A549 (cell line): Measurements from ENCODE around the gene COASY. TPM values are rescaled to one million over a fixed set of nuclear protein-coding genes. Genes with fewer than 3 reads are reported as not detected.

ENCODE experiments used
- ATAC-seq, 2 experiments: fragments of 200-7000 bp in 1 of 2; fragments of >200 bp in 1 of 2; cut with Nextera tagmentation in 1 of 2; cut with Tn5 transposase in 1 of 2; 3 replicates each; pipeline versions ENCODE4 v1.8.0 to v1.9.1; 2018 to 2020; ENCODE audit warnings: mild to moderate bottlenecking in 1 of 2, moderate library complexity in 1 of 2
- CTCF ChIA-PET: fragments of 300-600 bp; sonication (Branson Sonifier 250); formaldehyde crosslinking; extraction: SDS; loops from one replicate; lab custom pipeline; 2021; ENCODE audit warnings: antibody characterized with exemption, inconsistent platforms; lab: Yijun Ruan, JAX
- POLR2A ChIA-PET: fragments of 350-600 bp; formaldehyde crosslinking; extraction: SDS; loops from one replicate; lab custom pipeline; 2021; ENCODE audit warnings: antibody characterized with exemption, inconsistent platforms; lab: Yijun Ruan, JAX
- DNase-seq, 2 experiments: peaks; one replicate each; pipeline versions ENCODE4 v3.0.0 to v3.0.0-alpha.2; 2011 to 2016; ENCODE audit warnings: low read depth in 1 of 2, low spot score in 1 of 2
- FAIRE-seq: peaks from 2 replicates; lab custom pipeline; 2011; peaks lifted over from hg19 to GRCh38; lab: Jason Lieb, UNC
- H3K27ac ChIP-seq, 2 experiments: fragments of >200 bp; sonication (Bioruptor Twin); formaldehyde crosslinking; 3 replicates each; pipeline ENCODE4 v1.5.1; 2016 to 2017
- H3K4me1 ChIP-seq: fragments of >200 bp; sonication (Bioruptor Twin); formaldehyde crosslinking; 3 replicates; pipeline ENCODE4 v1.6.1; 2016
- H3K4me2 ChIP-seq: fragments of >200 bp; sonication (Bioruptor Twin); formaldehyde crosslinking; 3 replicates; pipeline ENCODE4 v1.6.1; 2016
- H3K4me3 ChIP-seq: fragments of >200 bp; sonication (Bioruptor Twin); formaldehyde crosslinking; 3 replicates; pipeline ENCODE4 v1.5.1; 2016
- H3K9me3 ChIP-seq: fragments of >200 bp; sonication (Bioruptor Twin); formaldehyde crosslinking; 3 replicates; pipeline ENCODE4 v1.6.1; 2016
- CHD2 ChIP-seq: fragments of 150-350 bp; IDR thresholded peaks from 2 replicates; pipeline ENCODE4 v1.6.1; 2014; ENCODE audit warnings: low read length; ENCODE audit not compliant: partially characterized antibody
- WGBS: methylation state at CpG from one replicate; pipeline ENCODE4 v1.1.6; 2017; ENCODE audit errors: missing lambda C conversion rate; 5-methylcytosine and 5-hydroxymethylcytosine counted together
- polyA plus RNA-seq, 4 experiments: library from polyadenylated mRNA; depleted of rRNA in 3 of 4; stranded (reverse); fragments of >200 nt; fragmentation: RNase III in 1 of 4; extraction: RNeasy Plus Mini Kit Qiagen cat#74134 plus additional on column Dnase treatment in 1 of 4; gene quantifications; 2 replicates in 3 of 4; 3 replicates in 1 of 4; pipeline ENCODE4 v1.2.3, GENCODE V29; 2011 to 2017

The COASY gene
- polyA plus RNA-seq, 2 of the 4 experiments (the other 2 are of a cell fraction) = 65.4 to 112 TPM

DNA sequence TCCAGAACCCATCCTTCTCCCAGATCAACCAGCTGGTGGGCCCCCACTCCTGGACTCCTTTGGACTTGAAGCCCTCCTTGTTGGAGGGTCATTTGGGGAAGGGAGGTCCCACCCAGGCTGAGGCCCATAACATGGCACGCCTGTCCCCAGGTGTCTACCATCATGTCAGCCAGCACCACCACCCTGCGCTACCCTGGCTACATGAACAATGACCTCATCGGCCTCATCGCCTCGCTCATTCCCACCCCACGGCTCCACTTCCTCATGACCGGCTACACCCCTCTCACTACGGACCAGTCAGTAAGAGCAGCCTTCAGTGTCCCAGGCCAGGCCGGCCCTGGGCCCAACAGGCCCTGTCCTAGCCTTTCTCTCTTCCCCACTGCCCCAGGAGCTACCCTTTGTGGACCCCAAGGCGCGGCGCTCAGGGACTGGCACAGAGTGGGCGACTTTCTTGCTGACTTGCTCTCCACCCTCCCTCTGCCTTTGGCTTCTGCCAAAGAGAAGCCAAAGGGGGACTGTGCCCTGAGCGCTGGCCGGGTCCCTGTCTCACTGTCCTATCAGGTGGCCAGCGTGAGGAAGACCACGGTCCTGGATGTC, 51.8 kb downstream of the COASY start:
- ChIA-PET POLR2A (no interaction called here), CTCF (interaction anchor here (0.5 to 7.7 kb wide), 6 partner anchors 10 to 311 kb away, joined by 3 to 75 read pairs (median 5); partner anchors contain the start of genes CCR10 and PLEKHH3)
- no peak for TF ChIP-seq CHD2
- Histone ChIP-seq H3K4me3 (no peak overlapping the region), H3K9me3 (no peaks in the 10 kb centered on the region), H3K27ac (no peak overlapping the region), H3K4me1 (peaks cover 16% of the 10 kb centered on the region), H3K4me2 (no peak overlapping the region)
- 93% methylated on average over 17 of the region's 17 CpGs for WGBS
- no peak for FAIRE-seq
- no peak for DNase-seq
- no peak for ATAC-seq

Other genes starting within 250 kb of the COASY start
- 72.8 and 81.9 TPM in 2 replicates for gene STAT3, start 173.7 kb upstream of the COASY start, polyA plus RNA-seq (2011; rRNA removed)
- 97.8 to 115 TPM (median 109 TPM) in 3 replicates for gene STAT3, start 173.7 kb upstream of the COASY start, polyA plus RNA-seq (2017; fragmentation: RNase III; extraction: RNeasy Plus Mini Kit Qiagen cat#74134 plus additional on column Dnase treatment)
- gene CAVIN1, start 138.9 kb upstream of the COASY start, polyA plus RNA-seq (2011; rRNA removed) = 91.4 and 101 TPM in 2 replicates
- 371 to 416 TPM (median 377 TPM) in 3 replicates for gene CAVIN1, start 138.9 kb upstream of the COASY start, polyA plus RNA-seq (2017; fragmentation: RNase III; extraction: RNeasy Plus Mini Kit Qiagen cat#74134 plus additional on column Dnase treatment)
- gene ATP6V0A1, start 103.3 kb upstream of the COASY start, polyA plus RNA-seq (2011; rRNA removed) = 33.7 and 59.6 TPM in 2 replicates
- 25.8 to 27.3 TPM (median 26.7 TPM) in 3 replicates for gene ATP6V0A1, start 103.3 kb upstream of the COASY start, polyA plus RNA-seq (2017; fragmentation: RNase III; extraction: RNeasy Plus Mini Kit Qiagen cat#74134 plus additional on column Dnase treatment)
- gene NAGLU, start 25.9 kb upstream of the COASY start, polyA plus RNA-seq (2011; rRNA removed) = 17.8 and 18.0 TPM in 2 replicates
- 28.2 to 34.5 TPM (median 34.0 TPM) in 3 replicates for gene NAGLU, start 25.9 kb upstream of the COASY start, polyA plus RNA-seq (2017; fragmentation: RNase III; extraction: RNeasy Plus Mini Kit Qiagen cat#74134 plus additional on column Dnase treatment)
- gene HSD17B1, start 9.2 kb upstream of the COASY start, polyA plus RNA-seq (2011; rRNA removed) = 0.40 and 0.49 TPM in 2 replicates
- gene HSD17B1, start 9.2 kb upstream of the COASY start, polyA plus RNA-seq (2017; fragmentation: RNase III; extraction: RNeasy Plus Mini Kit Qiagen cat#74134 plus additional on column Dnase treatment) = 1.2 to 1.9 TPM (median 1.5 TPM) in 3 replicates
- 48.0 and 48.6 TPM in 2 replicates for gene MLX, start 5.0 kb downstream of the COASY start, polyA plus RNA-seq (2011; rRNA removed)
- 46.3 to 48.1 TPM (median 47.0 TPM) in 3 replicates for gene MLX, start 5.0 kb downstream of the COASY start, polyA plus RNA-seq (2017; fragmentation: RNase III; extraction: RNeasy Plus Mini Kit Qiagen cat#74134 plus additional on column Dnase treatment)
- gene PSMC3IP, start 15.6 kb downstream of the COASY start, polyA plus RNA-seq (2011; rRNA removed) = 17.8 and 26.1 TPM in 2 replicates
- 37.3 to 40.7 TPM (median 37.9 TPM) in 3 replicates for gene PSMC3IP, start 15.6 kb downstream of the COASY start, polyA plus RNA-seq (2017; fragmentation: RNase III; extraction: RNeasy Plus Mini Kit Qiagen cat#74134 plus additional on column Dnase treatment)
- 28.3 and 45.9 TPM in 2 replicates for gene RETREG3, start 47.2 kb downstream of the COASY start, polyA plus RNA-seq (2011; rRNA removed)
- 19.4 to 24.2 TPM (median 22.6 TPM) in 3 replicates for gene RETREG3, start 47.2 kb downstream of the COASY start, polyA plus RNA-seq (2017; fragmentation: RNase III; extraction: RNeasy Plus Mini Kit Qiagen cat#74134 plus additional on column Dnase treatment)
- 73.3 and 79.3 TPM in 2 replicates for gene TUBG1, start 47.5 kb downstream of the COASY start, polyA plus RNA-seq (2011; rRNA removed)
- 151 to 161 TPM (median 156 TPM) in 3 replicates for gene TUBG1, start 47.5 kb downstream of the COASY start, polyA plus RNA-seq (2017; fragmentation: RNase III; extraction: RNeasy Plus Mini Kit Qiagen cat#74134 plus additional on column Dnase treatment)
- gene TUBG2, start 97.1 kb downstream of the COASY start, polyA plus RNA-seq (2011; rRNA removed) = 14.9 and 18.6 TPM in 2 replicates
- gene TUBG2, start 97.1 kb downstream of the COASY start, polyA plus RNA-seq (2017; fragmentation: RNase III; extraction: RNeasy Plus Mini Kit Qiagen cat#74134 plus additional on column Dnase treatment) = 27.1 to 36.1 TPM (median 30.6 TPM) in 3 replicates
- gene PLEKHH3, start 114.8 kb downstream of the COASY start, polyA plus RNA-seq (2011; rRNA removed) = 5.3 and 5.5 TPM in 2 replicates
- 12.3 to 15.5 TPM (median 14.0 TPM) in 3 replicates for gene PLEKHH3, start 114.8 kb downstream of the COASY start, polyA plus RNA-seq (2017; fragmentation: RNase III; extraction: RNeasy Plus Mini Kit Qiagen cat#74134 plus additional on column Dnase treatment)
- gene CCR10, start 119.7 kb downstream of the COASY start, polyA plus RNA-seq (2011; rRNA removed) = 0.19 and 0.23 TPM in 2 replicates
- gene CCR10, start 119.7 kb downstream of the COASY start, polyA plus RNA-seq (2017; fragmentation: RNase III; extraction: RNeasy Plus Mini Kit Qiagen cat#74134 plus additional on column Dnase treatment) = 0.59 to 0.73 TPM (median 0.66 TPM) in 3 replicates
- gene CNTNAP1, start 120.4 kb downstream of the COASY start, polyA plus RNA-seq (2011; rRNA removed) = 8.2 and 8.8 TPM in 2 replicates
- 6.3 to 7.1 TPM (median 7.1 TPM) in 3 replicates for gene CNTNAP1, start 120.4 kb downstream of the COASY start, polyA plus RNA-seq (2017; fragmentation: RNase III; extraction: RNeasy Plus Mini Kit Qiagen cat#74134 plus additional on column Dnase treatment)
- gene EZH1, start 182.9 kb downstream of the COASY start, polyA plus RNA-seq (2011; rRNA removed) = 35.4 and 41.1 TPM in 2 replicates
- gene EZH1, start 182.9 kb downstream of the COASY start, polyA plus RNA-seq (2017; fragmentation: RNase III; extraction: RNeasy Plus Mini Kit Qiagen cat#74134 plus additional on column Dnase treatment) = 20.1 to 21.7 TPM (median 21.5 TPM) in 3 replicates
- gene RAMP2, start 199.1 kb downstream of the COASY start, polyA plus RNA-seq (2011; rRNA removed) = 0.49 and 1.2 TPM in 2 replicates
- 0.30 to 1.0 TPM (median 0.87 TPM) in 3 replicates for gene RAMP2, start 199.1 kb downstream of the COASY start, polyA plus RNA-seq (2017; fragmentation: RNase III; extraction: RNeasy Plus Mini Kit Qiagen cat#74134 plus additional on column Dnase treatment)
- gene VPS25, start 211.3 kb downstream of the COASY start, polyA plus RNA-seq (2011; rRNA removed) = 143 and 173 TPM in 2 replicates
- 118 to 132 TPM (median 119 TPM) in 3 replicates for gene VPS25, start 211.3 kb downstream of the COASY start, polyA plus RNA-seq (2017; fragmentation: RNase III; extraction: RNeasy Plus Mini Kit Qiagen cat#74134 plus additional on column Dnase treatment)
- 1.1 and 1.6 TPM in 2 replicates for gene WNK4, start 218.5 kb downstream of the COASY start, polyA plus RNA-seq (2011; rRNA removed)
- gene WNK4, start 218.5 kb downstream of the COASY start, polyA plus RNA-seq (2017; fragmentation: RNase III; extraction: RNeasy Plus Mini Kit Qiagen cat#74134 plus additional on column Dnase treatment) = 1.3 to 1.5 TPM (median 1.5 TPM) in 3 replicates
- 126 and 170 TPM in 2 replicates for gene COA3, start 236.6 kb downstream of the COASY start, polyA plus RNA-seq (2011; rRNA removed)
- 127 to 131 TPM (median 130 TPM) in 3 replicates for gene COA3, start 236.6 kb downstream of the COASY start, polyA plus RNA-seq (2017; fragmentation: RNase III; extraction: RNeasy Plus Mini Kit Qiagen cat#74134 plus additional on column Dnase treatment)
- 0.06 and 0.07 TPM in 2 replicates for gene CNTD1, start 236.7 kb downstream of the COASY start, polyA plus RNA-seq (2011; rRNA removed)
- 0.10 to 0.47 TPM (median 0.17 TPM) in 3 replicates for gene CNTD1, start 236.7 kb downstream of the COASY start, polyA plus RNA-seq (2017; fragmentation: RNase III; extraction: RNeasy Plus Mini Kit Qiagen cat#74134 plus additional on column Dnase treatment)